GM18517 (cell line): ENCODE data around the gene MAP1B.
A peak's percentile ranks its signal among the peaks of the same experiment; 100 is the strongest.

Experiments used
- ATAC-seq: cut with Tn5 transposase; IDR thresholded peaks from one replicate; pipeline ENCODE4 v1.9.1; 2021; ENCODE audit warnings: mild to moderate bottlenecking, moderate library complexity; ENCODE audit not compliant: unreplicated experiment

MAP1B gene

GRCh38 chr5:72216756-72217155 is 109.5 kb downstream of the MAP1B start:
- ATAC-seq, result no peak

DNA sequence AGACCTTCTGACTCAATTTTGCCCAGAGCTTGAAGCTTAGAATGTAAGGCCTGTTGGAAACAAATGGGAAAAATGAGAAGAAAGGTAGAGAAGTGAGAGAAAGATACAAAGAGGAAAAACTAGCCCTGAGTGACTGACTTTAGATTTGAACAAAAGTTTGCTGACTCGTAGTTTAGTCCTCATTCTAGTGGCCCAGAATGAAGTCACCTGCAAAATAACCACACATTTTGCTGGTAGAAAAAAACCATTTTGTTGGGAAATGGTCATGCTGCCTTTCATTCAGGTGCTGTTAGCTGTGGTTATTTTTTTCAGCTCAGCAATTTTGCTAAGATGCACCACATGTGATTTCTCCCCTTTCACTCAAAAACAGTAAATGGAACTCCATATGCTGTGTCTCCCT is 113.8 kb downstream of the MAP1B start:
- no peak for ATAC-seq

GRCh38 chr5:72221541-72221940 is 114.3 kb downstream of the MAP1B start:
- ATAC-seq, result no peak

- ATAC-seq, result no peak
Measured at GRCh38 chr5:72222521-72222920, 115.2 kb downstream of the MAP1B start.

DNA sequence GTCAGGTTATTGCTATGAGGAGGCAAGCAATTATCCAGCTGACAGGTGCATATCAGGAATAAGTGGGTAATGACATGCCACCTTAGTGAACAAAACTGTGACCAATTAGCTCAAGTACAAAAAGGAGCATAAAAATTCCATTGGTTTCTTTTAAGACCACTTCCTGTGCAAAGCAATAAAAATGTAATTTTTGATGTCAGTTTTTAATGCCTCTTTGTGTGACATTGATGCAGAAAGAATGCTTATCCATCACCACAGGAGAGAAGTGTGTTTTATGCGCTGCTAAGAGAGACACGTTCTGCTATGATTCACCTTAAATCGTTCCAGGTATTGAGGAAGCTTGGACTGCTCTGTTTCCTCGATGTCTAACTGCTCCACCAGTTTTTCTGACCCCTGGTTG is 116.1 kb downstream of the MAP1B start:
- no peak for ATAC-seq

GRCh38 chr5:72224946-72225463 is 117.7 kb downstream of the MAP1B start:
- no peak for ATAC-seq

DNA sequence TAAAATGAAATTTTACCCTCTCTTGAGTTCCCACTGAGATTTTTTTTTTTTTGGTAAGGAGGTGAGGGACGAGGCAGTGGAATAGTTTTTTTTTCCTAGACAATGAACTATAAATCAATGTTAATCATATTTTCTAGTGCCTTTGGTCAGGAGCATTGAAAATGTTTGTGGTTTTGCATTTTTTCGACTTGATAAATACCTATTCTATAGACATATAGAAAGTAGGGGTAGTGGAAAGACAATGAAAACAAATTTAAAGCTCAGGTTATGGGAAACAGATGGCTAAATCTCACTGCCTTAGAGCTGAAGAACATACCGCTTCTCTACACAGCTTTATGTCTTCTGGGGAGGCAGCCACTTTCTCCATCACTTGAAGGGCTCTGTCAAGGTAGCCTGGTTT is 118.5 kb downstream of the MAP1B start:
- no peak for ATAC-seq

GRCh38 chr5:72226950-72227349 is 119.7 kb downstream of the MAP1B start:
- no peak for ATAC-seq

DNA sequence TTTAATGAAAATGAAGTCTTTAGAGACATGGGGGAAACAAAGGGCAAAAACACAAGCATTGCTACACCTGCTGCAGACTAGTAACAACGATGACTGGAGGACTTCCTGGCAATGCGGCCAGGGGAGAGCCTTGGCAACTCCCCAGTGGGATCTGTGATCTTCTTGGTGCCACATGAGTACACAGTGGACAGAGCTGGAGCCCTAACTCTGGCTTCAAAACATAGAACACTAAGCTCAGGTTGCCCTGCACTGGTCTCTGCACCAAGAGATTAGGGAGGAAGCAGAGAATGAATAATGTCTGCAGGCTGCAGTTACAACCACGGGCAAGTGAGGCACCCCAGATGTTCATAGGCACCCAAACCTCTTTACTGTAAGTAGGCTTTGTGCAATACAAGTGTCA is 121.7 kb downstream of the MAP1B start:
- ATAC-seq, result no peak

DNA sequence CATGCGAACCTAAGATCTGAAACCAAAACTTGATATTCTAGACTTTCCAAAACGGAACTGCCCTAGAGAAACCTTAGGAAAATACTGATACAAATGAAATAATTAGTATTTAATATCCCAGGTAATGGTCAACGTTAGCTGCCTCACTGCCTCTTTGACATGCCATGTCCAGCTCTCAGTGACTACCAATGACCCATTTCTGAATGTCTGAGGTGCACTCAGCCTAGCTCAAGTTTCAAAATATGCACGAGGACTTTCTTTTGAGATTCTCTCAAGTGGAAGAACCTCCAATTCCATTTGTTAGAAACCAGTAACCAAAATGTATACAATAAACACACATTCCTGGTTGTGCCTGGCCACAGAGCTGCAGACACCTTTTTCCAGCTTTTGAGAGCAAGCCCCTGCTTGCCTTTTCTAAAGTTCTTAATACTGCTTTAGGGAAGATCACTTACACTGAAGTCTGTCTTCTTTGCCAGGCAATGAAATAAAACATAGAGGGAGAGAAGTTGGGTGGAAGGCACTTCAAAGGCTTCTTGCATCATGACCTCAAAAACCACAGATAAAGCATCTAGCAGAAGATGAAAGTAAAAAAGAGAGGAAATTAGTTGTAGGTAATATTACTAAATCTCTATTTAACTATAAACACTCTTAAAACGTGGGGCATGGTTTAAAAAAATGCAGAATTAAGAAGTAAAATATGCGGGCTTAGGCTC is 124.9 kb downstream of the MAP1B start:
- no peak for ATAC-seq

DNA sequence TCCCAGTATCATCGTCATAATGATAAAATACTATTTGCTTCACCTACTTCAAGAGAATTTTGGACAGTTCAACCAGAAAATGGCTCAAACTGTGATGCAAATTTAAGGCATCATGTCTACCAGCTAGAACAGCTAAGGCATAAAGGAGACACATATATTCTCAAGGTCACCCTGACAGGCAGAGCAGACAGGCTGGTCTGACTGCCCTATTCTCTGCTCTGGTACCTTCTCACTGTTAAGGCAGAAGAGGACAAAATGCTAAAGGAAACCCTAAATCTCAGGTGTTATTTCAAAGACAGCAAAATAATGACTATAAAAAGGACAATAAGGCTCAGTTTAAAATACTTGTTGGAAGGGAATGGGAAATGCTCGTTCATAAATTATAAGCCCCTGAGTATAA is 125.6 kb downstream of the MAP1B start:
- ATAC-seq, result no peak

- no peak for ATAC-seq
Measured at GRCh38 chr5:72233835-72234234, 126.6 kb downstream of the MAP1B start.

GRCh38 chr5:72234265-72234700 is 127.0 kb downstream of the MAP1B start:
- ATAC-seq, result peak; percentile 93

GRCh38 chr5:72234868-72235267 is 127.6 kb downstream of the MAP1B start:
- ATAC-seq, result no peak

- no peak for ATAC-seq
Measured at GRCh38 chr5:72235725-72236124, 128.4 kb downstream of the MAP1B start.

DNA sequence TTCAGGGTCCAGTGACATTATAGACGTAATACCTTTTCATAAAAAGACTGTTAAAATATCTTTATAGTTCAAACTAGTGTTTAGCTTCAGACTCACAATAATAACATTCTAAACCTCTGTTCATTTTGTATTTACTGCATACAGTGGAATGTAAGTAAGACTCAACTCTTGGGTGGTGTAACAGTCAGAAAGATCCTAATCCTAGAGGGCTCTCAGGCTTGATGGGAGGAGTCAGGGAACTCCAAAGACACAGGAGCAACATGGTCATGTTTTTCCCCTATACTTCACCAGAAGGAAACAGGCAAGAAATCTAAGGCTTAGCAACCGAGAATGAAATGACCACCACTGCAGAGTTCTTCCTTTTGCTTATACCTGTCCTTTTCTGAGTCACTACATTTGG is 130.1 kb downstream of the MAP1B start:
- no peak for ATAC-seq

- ATAC-seq, result no peak
Measured at GRCh38 chr5:72237879-72238278, 130.6 kb downstream of the MAP1B start.

DNA sequence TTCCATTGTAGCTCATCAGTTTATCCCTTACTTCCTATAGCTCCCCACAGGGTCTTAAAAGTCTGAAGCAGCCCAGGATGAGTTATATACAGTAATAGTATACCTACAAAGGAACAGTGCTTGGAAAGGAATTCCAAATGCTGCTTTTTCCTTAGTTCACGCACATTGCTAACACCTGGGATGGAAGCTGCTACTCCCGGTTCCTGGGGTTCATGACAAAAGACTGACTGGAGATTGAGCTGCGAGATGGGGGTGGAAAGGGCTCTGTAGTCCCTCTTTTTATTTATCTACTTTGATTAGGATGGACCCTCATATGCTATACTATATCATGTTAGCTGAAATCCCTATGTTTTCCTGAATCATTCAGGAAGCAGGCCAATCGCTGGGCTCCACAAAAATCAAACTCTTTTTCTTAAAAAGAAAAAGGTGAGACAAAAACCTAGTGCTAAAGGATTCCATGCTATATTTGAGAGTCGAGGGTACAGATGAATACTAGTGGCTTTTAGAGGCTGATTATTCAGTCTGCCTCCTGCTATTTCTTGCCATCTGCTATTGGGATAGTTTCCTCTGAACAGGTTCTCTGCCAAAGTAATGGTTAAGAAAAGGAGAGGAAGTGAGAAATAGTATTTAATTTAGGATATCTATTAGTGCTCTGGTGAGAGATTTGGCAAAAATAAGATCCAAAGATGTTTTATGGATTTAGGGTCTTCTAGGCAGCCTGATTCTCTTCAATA is 131.6 kb downstream of the MAP1B start:
- ATAC-seq, result no peak

- ATAC-seq, result no peak
Measured at GRCh38 chr5:72241346-72242003, 134.2 kb downstream of the MAP1B start.

DNA sequence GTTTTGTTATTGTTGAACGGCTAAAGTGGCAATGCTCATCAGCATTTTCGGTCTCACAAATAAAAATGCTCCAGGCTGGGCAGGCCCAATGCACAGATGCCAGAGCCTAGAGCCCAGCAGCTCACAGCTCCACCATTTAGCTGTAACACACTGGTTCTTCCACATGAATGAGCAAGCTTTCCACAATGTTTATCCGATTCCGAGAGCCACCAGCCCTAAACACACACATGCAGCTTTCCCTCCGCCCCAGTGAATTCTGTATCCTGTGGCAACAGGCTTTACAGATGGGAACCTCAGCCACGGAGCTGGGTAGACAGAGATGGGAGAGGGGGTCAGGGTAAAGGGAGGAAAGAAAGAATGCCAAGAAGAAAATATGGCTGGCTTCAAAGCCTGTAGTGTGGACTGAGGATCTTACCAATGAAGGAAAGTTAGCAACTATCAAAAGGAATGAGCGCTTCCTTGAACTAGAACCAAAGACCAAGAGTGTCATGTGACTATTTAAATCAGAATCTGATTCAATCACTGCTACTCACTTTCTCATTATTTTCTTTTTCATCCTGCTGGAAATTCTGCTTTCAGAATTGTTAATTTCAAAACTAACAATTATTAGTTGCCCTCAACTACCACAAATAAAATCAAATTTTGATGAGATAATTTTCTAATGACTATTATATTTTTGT is 135.7 kb downstream of the MAP1B start:
- ATAC-seq, result no peak

GRCh38 chr5:72243706-72244105 is 136.4 kb downstream of the MAP1B start:
- no peak for ATAC-seq
